K562 (cell line): ENCODE measurements around the gene EIF2AK3.
"Not testable (repeated sequence)": the region's sequence is repeated elsewhere in the genome, so short reads cannot be mapped to it uniquely, and the experiment has no call there.

Source experiments
- CTCF ChIP-seq, 3 experiments: IDR thresholded peaks in 2 of 3; conservative IDR thresholded peaks in 1 of 3; 2 replicates each; pipeline ENCODE4 v1.5.1; 2011 to 2012; ENCODE audit warnings: low read length in 3 of 3, mild to moderate bottlenecking in 3 of 3, control low read depth in 2 of 3, improper control_type of control experiment in 1 of 3, inconsistent platforms in 1 of 3, low read depth in 1 of 3, mixed read lengths in 1 of 3, moderate library complexity in 1 of 3; ENCODE audit not compliant: insufficient read depth in 2 of 3
- EP300 ChIP-seq: IDR thresholded peaks from 2 replicates; pipeline ENCODE4 v1.6.1; 2012; ENCODE audit warnings: low read length, improper control_type of control experiment
- ZNF740 ChIP-seq, 3 experiments: fragments of 200-800 bp in 1 of 3; sonication (Bioruptor generic) in 1 of 3; sonication (generic) in 1 of 3; formaldehyde crosslinking in 1 of 3; IDR thresholded peaks; 2 replicates each; pipeline versions ENCODE4 v1.6.1 to v1.8.0; 2016 to 2022; ENCODE audit warnings: mild to moderate bottlenecking in 2 of 3, missing compliant biosample characterization in 2 of 3, missing genetic modification characterization in 2 of 3, missing genetic modification reagents in 1 of 3

GRCh38 chr2:88645291-88645882 lies 18.1 kb upstream of the EIF2AK3 start:
- not testable (repeated sequence) for TF ChIP-seq EP300; CTCF (IDR thresholded peaks at IDR 0.05 in 2 of 3, conservative IDR thresholded peaks at IDR 0.05 in 1 of 3; ENCODE audit: insufficient read depth in 2 of 3, low read depth in 1 of 3, low read length in 3 of 3); ZNF740 (CRISPR knock-in tag; IDR thresholded peaks at IDR 0.05); ZNF740 (tag; IDR thresholded peaks at IDR 0.05)
